Neutrophil (primary cell): Measurements from ENCODE around the gene SEC24B.

ENCODE experiments used
- H3K27ac ChIP-seq: fragments of 200-600 bp; sonication (generic); 2 replicates; pipeline ENCODE4 v1.5.1; 2016; ENCODE audit warnings: mild to moderate bottlenecking, moderate library complexity
- H3K27me3 ChIP-seq: fragments of 200-600 bp; sonication (generic); 2 replicates; pipeline ENCODE4 v1.6.0; 2016; ENCODE audit warnings: mild to moderate bottlenecking
- H3K36me3 ChIP-seq: fragments of 200-600 bp; sonication (generic); 2 replicates; pipeline ENCODE4 v1.5.1; 2017
- H3K4me1 ChIP-seq, 2 experiments: fragments of 200-600 bp in 1 of 2; sonication (generic) in 1 of 2; 1 replicate in 1 of 2; 2 replicates in 1 of 2; pipeline versions ENCODE4 v1.5.1 to v1.6.1; 2013 to 2016; ENCODE audit warnings: low read depth in 1 of 2, low read length in 1 of 2, mild to moderate bottlenecking in 1 of 2, moderate library complexity in 1 of 2; ENCODE audit not compliant: control insufficient read depth in 1 of 2, insufficient read depth in 1 of 2
- H3K4me3 ChIP-seq, 2 experiments: fragments of 200-600 bp in 1 of 2; sonication (generic) in 1 of 2; 1 replicate in 1 of 2; 2 replicates in 1 of 2; pipeline ENCODE4 v1.5.1; 2013 to 2016; ENCODE audit warnings: low read depth in 1 of 2, low read length in 1 of 2, mild to moderate bottlenecking in 1 of 2, moderate library complexity in 1 of 2
- H3K9me3 ChIP-seq: fragments of 200-600 bp; sonication (generic); 2 replicates; pipeline ENCODE4 v1.5.1; 2016
- CTCF ChIP-seq: fragments of 200-600 bp; sonication (generic); IDR thresholded peaks from 2 replicates; pipeline ENCODE4 v1.5.1; 2016; ENCODE audit warnings: antibody characterized with exemption

SEC24B gene

GRCh38 chr4:109588176-109588575 lies 154.6 kb downstream of the SEC24B start:
- no peaks in the 10 kb centered on the region for H3K36me3 ChIP-seq
- no peak for TF ChIP-seq CTCF
- no peaks in the 10 kb centered on the region for H3K4me1 ChIP-seq
- no peaks in the 10 kb centered on the region for H3K27me3 ChIP-seq
- no peak overlapping the region for H3K27ac ChIP-seq
- no peak overlapping the region for H3K4me3 ChIP-seq
- no peaks in the 10 kb centered on the region for H3K9me3 ChIP-seq

- no peak for TF ChIP-seq CTCF
- Histone ChIP-seq H3K9me3 (no peaks in the 10 kb centered on the region), H3K4me1 (no peaks in the 10 kb centered on the region), H3K27ac (no peak overlapping the region), H3K36me3 (no peaks in the 10 kb centered on the region), H3K4me3 (no peak overlapping the region), H3K27me3 (no peaks in the 10 kb centered on the region)
Observed at GRCh38 chr4:109589119-109589518, 155.5 kb downstream of the SEC24B start.

DNA sequence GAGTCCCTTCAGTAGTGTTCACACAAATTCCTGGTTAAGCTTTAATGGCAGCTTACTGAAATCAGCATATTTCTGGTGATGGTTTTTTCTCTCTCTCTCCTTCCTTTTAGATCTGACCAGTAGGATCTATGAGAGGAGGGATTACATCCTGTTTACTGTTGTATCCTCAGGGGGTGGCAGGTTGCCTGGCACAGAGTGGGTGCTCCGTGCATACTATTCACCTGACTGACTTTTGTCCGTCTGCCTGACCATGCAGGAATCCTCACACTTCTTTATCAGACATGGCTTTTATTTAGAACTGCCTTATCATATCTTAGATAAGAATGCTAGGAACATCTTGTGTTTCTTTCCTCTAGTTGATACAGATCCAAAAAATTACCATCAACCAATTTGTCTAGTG lies 156.0 kb downstream of the SEC24B start:
- Histone ChIP-seq H3K4me1 (no peaks in the 10 kb centered on the region), H3K9me3 (no peaks in the 10 kb centered on the region), H3K36me3 (no peaks in the 10 kb centered on the region), H3K27ac (no peak overlapping the region), H3K4me3 (no peak overlapping the region), H3K27me3 (no peaks in the 10 kb centered on the region)
- TF ChIP-seq CTCF = no peak
